Gastroesophageal sphincter (tissue), 4 donors: Measurements from ENCODE around the gene WDFY3. TPM values are rescaled to one million over a fixed set of nuclear protein-coding genes. Genes with fewer than 3 reads are reported as not detected.

Source experiments
- ATAC-seq: fragments of 150-250 bp; one replicate; pipeline ENCODE4 v1.9.1; 2016; ENCODE audit warnings: mild to moderate bottlenecking, moderate library complexity
- H3K27ac ChIP-seq, 4 donors: fragments of 200-600 bp; sonication (generic) in 3 of 4; 1 replicate in 3 of 4; 2 replicates in 1 of 4; pipeline ENCODE4 v1.5.1; 2016 to 2019
- H3K27me3 ChIP-seq: fragments of 200-600 bp; sonication (generic); one replicate; pipeline ENCODE4 v1.5.1; 2019
- H3K36me3 ChIP-seq, 2 donors: fragments of 200-600 bp; sonication (generic); one replicate each; pipeline ENCODE4 v1.5.1; 2019; ENCODE audit warnings: control low read depth in 1 of 2
- H3K4me1 ChIP-seq, 3 donors: fragments of 200-600 bp; sonication (generic); 1 replicate in 2 of 3; 2 replicates in 1 of 3; pipeline ENCODE4 v1.5.1; 2016 to 2019; ENCODE audit warnings: control low read depth in 2 of 3
- H3K4me3 ChIP-seq, 2 donors: fragments of 200-600 bp; sonication (generic); one replicate each; pipeline ENCODE4 v1.5.1; 2019; ENCODE audit warnings: mild to moderate bottlenecking in 1 of 2, moderate library complexity in 1 of 2
- H3K9me3 ChIP-seq, 3 donors: fragments of 200-600 bp; sonication (generic); one replicate each; pipeline ENCODE4 v1.5.1; 2017 to 2019; ENCODE audit warnings: control low read depth in 2 of 3
- EP300 ChIP-seq: sonication (generic); formaldehyde crosslinking; IDR thresholded peaks from one replicate; pipeline ENCODE4 v1.6.1; 2017; ENCODE audit warnings: antibody characterized with exemption, mild to moderate bottlenecking
- POLR2A ChIP-seq, 2 donors: fragments of 450-650 bp; IDR thresholded peaks; one replicate each; pipeline ENCODE4 v1.6.1; 2017; ENCODE audit warnings: antibody characterized with exemption in 2 of 2, mild to moderate bottlenecking in 2 of 2, moderate library complexity in 1 of 2
- POLR2AphosphoS5 ChIP-seq: sonication (generic); formaldehyde crosslinking; IDR thresholded peaks from one replicate; pipeline ENCODE4 v1.6.1; 2017; ENCODE audit warnings: antibody characterized with exemption
- WGBS, 2 donors: methylation state at CpG; one replicate each; pipeline ENCODE4 v1.1.5; 2018; ENCODE audit warnings: low coverage in 1 of 2; 5-methylcytosine and 5-hydroxymethylcytosine counted together
- total RNA-seq, 4 donors: library from RNA; depleted of rRNA; stranded (reverse); fragments of >200 nt; gene quantifications; one replicate each; pipeline ENCODE4 v1.1.0, GENCODE V29; 2016
- TF ChIP-seq, protein P1 (sequence below), 4 experiments: fragments of 200-600 bp in 2 of 4; fragments of 450-650 bp in 2 of 4; sonication (generic) in 1 of 4; IDR thresholded peaks; one replicate each; pipeline ENCODE4 v1.5.1; 2017 to 2019; ENCODE audit warnings: antibody characterized with exemption in 4 of 4, mild to moderate bottlenecking in 2 of 4, moderate library complexity in 2 of 4

The WDFY3 gene
- total RNA-seq, 4 donors from 2014 or later: 76.7 to 140 (median 90.1) TPM

DNA sequence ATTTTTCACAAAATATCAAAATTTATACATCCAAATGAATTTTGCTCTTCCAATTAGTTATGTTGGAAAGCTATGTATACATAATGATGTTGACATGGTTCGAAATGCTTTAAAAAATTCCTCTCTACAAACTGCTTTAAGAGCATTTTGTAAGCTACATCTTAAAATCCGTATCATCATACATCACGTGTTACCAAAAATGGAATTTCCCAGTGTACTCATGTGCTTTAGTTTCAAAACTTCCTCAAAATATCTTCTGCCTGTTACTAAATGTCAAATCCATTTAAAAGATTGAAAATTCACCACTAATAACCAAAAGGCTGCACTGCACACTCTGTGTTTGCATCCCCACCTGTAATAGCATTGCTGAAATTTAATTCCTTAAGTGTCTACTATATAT, 87.9 kb downstream of the WDFY3 start:
- Histone ChIP-seq H3K9me3 (no peaks in the 10 kb centered on the region), H3K4me1 (no peaks in the 10 kb centered on the region), H3K27me3 (no peaks in the 10 kb centered on the region), H3K36me3 (peaks cover 0 to 6% of the 10 kb centered on the region in 2 donors), H3K4me3 (no peak overlapping the region), H3K27ac (no peak overlapping the region)
- 87 to 89% methylated on average over 3 of the region's 3 CpGs for WGBS, 2 donors
- TF ChIP-seq POLR2AphosphoS5 (no peak), EP300 (no peak), POLR2A (IDR thresholded peaks at IDR 0.05) (no peak)
- TF ChIP-seq, protein P1, sequence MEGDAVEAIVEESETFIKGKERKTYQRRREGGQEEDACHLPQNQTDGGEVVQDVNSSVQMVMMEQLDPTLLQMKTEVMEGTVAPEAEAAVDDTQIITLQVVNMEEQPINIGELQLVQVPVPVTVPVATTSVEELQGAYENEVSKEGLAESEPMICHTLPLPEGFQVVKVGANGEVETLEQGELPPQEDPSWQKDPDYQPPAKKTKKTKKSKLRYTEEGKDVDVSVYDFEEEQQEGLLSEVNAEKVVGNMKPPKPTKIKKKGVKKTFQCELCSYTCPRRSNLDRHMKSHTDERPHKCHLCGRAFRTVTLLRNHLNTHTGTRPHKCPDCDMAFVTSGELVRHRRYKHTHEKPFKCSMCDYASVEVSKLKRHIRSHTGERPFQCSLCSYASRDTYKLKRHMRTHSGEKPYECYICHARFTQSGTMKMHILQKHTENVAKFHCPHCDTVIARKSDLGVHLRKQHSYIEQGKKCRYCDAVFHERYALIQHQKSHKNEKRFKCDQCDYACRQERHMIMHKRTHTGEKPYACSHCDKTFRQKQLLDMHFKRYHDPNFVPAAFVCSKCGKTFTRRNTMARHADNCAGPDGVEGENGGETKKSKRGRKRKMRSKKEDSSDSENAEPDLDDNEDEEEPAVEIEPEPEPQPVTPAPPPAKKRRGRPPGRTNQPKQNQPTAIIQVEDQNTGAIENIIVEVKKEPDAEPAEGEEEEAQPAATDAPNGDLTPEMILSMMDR (IDR thresholded peaks at IDR 0.05): no peak
- no peak for ATAC-seq

DNA sequence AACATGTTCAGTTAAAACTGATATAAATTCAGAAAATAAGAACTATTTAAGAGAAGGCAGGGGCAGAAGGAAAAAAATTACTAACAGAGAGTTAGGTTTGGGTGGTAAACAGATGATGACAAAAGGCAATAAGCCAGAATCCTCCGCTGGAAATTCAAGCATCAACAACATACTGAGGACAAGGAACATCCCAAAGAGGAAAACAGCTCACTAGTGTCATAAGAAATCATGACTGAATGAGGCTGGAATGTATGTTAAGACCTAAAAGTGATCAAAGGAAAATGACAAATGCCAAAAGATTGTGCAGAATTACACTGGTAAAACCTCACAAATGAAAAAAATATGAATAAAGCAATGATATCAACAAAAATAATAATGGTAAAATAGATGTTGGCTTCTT, 88.4 kb downstream of the WDFY3 start:
- ATAC-seq: no peak
- H3K4me3 ChIP-seq: no peak overlapping the region
- H3K4me1 ChIP-seq: no peaks in the 10 kb centered on the region
- H3K36me3 ChIP-seq: peaks cover 0 to 6% of the 10 kb centered on the region in 2 donors
- H3K9me3 ChIP-seq: no peaks in the 10 kb centered on the region
- TF ChIP-seq POLR2AphosphoS5 (no peak), POLR2A (IDR thresholded peaks at IDR 0.05) (no peak), EP300 (no peak)
- TF ChIP-seq, protein P1 (IDR thresholded peaks at IDR 0.05): no peak
- H3K27ac ChIP-seq: no peak overlapping the region
- no peaks in the 10 kb centered on the region for H3K27me3 ChIP-seq
- 83% methylated on average over 1 of the region's 1 CpG; no CpG with 5 or more reads in 1 of the 2 donors for whole genome bisulfite sequencing, 2 donors

DNA sequence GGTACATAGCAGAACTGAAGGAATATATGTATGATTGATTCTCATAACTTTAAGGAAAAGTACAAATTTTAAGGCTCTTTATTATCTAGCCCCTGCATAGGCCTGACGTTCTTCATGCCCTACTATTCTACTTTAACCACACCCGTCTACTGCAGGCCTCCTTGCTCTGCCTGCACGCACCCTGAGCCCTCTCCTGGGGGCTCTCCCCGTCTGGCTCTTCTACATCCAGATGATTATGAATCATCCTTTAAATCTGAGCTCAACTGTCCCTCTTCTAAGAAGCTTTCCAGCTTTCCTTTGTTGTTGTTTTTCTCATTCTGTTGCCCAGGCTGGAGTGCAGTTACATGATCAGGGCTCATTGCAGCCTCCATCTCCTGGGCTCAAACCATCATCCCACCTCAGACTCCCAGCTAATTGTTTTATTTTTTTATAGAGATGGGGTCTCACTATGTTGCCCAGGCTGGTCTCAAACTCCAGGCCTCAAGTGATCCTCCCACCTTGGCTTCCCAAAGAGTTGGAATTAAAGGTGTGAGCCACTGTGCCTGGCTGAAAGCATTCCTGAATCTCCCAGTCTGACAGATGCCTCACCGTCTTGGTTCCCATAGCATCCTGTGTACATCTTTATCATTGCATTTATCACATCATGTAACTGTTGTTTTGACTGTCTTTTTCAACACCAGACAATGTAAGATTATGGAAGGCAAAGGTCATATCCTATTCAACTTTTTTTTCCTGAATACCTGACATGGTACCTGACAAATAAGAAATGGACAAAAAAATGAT, 89.2 kb downstream of the WDFY3 start:
- peak; percentile 34 for ATAC-seq
- H3K9me3 ChIP-seq: no peaks in the 10 kb centered on the region
- TF ChIP-seq, protein P1 (IDR thresholded peaks at IDR 0.05): no peak
- TF ChIP-seq POLR2AphosphoS5: no peak
- TF ChIP-seq EP300: no peak
- TF ChIP-seq POLR2A (IDR thresholded peaks at IDR 0.05): no peak
- WGBS, 2 donors: 64 to 73% methylated on average over 5 of the region's 5 CpGs
- H3K4me3 ChIP-seq: no peak overlapping the region
- H3K36me3 ChIP-seq: peaks cover 0 to 6% of the 10 kb centered on the region in 2 donors
- H3K27ac ChIP-seq: no peak overlapping the region
- H3K27me3 ChIP-seq: no peaks in the 10 kb centered on the region
- H3K4me1 ChIP-seq: no peaks in the 10 kb centered on the region

DNA sequence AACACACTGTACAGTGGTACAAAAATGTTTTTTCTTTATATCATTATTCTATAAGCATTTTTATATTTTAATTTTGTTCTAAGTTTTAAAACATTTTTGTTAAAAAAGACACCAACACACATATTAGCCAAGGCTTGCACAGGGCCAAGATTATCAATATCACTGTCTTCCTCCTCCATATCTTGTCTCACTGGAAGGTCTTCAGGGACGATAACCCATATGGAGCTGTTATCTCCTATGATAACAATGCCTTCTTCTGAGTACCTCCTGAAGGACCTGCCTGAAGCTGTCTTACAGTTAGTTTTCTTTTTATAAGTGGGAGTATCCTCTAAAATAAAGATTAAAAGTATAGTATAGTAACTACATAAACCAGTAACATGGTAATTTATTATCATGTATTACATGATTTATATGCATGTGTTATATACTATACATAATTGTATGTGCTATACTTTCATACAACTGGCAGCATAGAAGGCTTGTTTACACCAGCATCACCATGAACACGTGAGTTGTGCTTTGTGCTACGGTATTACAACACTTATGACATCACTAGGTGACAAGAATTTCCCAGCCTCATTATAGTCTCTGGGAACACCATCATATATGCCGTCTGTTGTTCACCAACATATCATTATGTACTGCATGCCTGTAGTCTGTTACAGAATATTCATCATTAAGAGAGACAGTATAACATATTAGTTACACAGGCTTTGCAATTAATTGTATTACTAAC, 90.7 kb downstream of the WDFY3 start:
- H3K36me3 ChIP-seq: peaks cover 0 to 6% of the 10 kb centered on the region in 2 donors
- no peak overlapping the region for H3K4me3 ChIP-seq
- WGBS, 2 donors: 88 to 94% methylated on average over 4 of the region's 4 CpGs
- no peaks in the 10 kb centered on the region for H3K9me3 ChIP-seq
- H3K4me1 ChIP-seq: no peaks in the 10 kb centered on the region
- H3K27ac ChIP-seq: no peak overlapping the region
- ATAC-seq: no peak
- TF ChIP-seq POLR2AphosphoS5: no peak
- no peak for TF ChIP-seq POLR2A (IDR thresholded peaks at IDR 0.05)
- TF ChIP-seq EP300: no peak
- TF ChIP-seq, protein P1 (IDR thresholded peaks at IDR 0.05): no peak
- no peaks in the 10 kb centered on the region for H3K27me3 ChIP-seq
